Endodermal cell (in vitro differentiated cells): ENCODE data around the gene MDFIC. TPM values are rescaled to one million over a fixed set of nuclear protein-coding genes. Genes with fewer than 3 reads are reported as not detected.

Source experiments
- DNase-seq: peaks from one replicate; pipeline ENCODE4 v3.0.0-alpha.2; 2017
- H3K27ac ChIP-seq: 2 replicates; pipeline ENCODE4 v1.5.1; 2013; ENCODE audit warnings: mild to moderate bottlenecking, low read depth, low read length, moderate library complexity
- H3K27me3 ChIP-seq: 2 replicates; pipeline ENCODE4 v1.6.1; 2013; ENCODE audit warnings: mild to moderate bottlenecking, low read length, moderate library complexity; ENCODE audit not compliant: insufficient read depth, control insufficient read depth, poor library complexity, severe bottlenecking
- H3K36me3 ChIP-seq: 2 replicates; pipeline ENCODE4 v1.7.0; 2013; ENCODE audit warnings: mild to moderate bottlenecking, low read length, moderate library complexity; ENCODE audit not compliant: control insufficient read depth, insufficient read depth
- H3K4me1 ChIP-seq: one replicate; pipeline ENCODE4 v1.7.0; 2013; ENCODE audit warnings: low read length; ENCODE audit not compliant: control insufficient read depth, insufficient read depth
- H3K4me3 ChIP-seq: 2 replicates; pipeline ENCODE4 v1.5.1; 2013; ENCODE audit warnings: mild to moderate bottlenecking, low read length, moderate library complexity
- H3K9ac ChIP-seq: 2 replicates; pipeline ENCODE4 v1.6.1; 2013; ENCODE audit warnings: mild to moderate bottlenecking, low read length, moderate library complexity; ENCODE audit not compliant: poor library complexity, severe bottlenecking; ENCODE audit errors: extremely low read depth
- H3K9me3 ChIP-seq: 2 replicates; pipeline ENCODE4 v1.6.1; 2013; ENCODE audit warnings: mild to moderate bottlenecking, low read length, moderate library complexity; ENCODE audit not compliant: control insufficient read depth
- H3K27ac Mint-ChIP-seq: 2 replicates; pipeline ENCODE4 v1.8.0; 2020; ENCODE audit warnings: mixed read lengths
- H3K27me3 Mint-ChIP-seq: 2 replicates; pipeline ENCODE4 v1.8.0; 2021; ENCODE audit warnings: mild to moderate bottlenecking, mixed read lengths; ENCODE audit not compliant: insufficient read depth
- H3K36me3 Mint-ChIP-seq: 2 replicates; pipeline ENCODE4 v1.8.0; 2020; ENCODE audit warnings: low read depth, mixed read lengths
- H3K4me1 Mint-ChIP-seq: 2 replicates; pipeline ENCODE4 v1.8.0; 2020; ENCODE audit warnings: mixed read lengths
- H3K4me3 Mint-ChIP-seq: 2 replicates; pipeline ENCODE4 v1.8.0; 2020; ENCODE audit warnings: mild to moderate bottlenecking, moderate library complexity, mixed read lengths
- H3K9me3 Mint-ChIP-seq: 2 replicates; pipeline ENCODE4 v1.8.0; 2020; ENCODE audit warnings: mild to moderate bottlenecking, mixed read lengths
- WGBS, 2 experiments: methylation state at CpG; one replicate each; pipeline versions ENCODE4 v1.1.5 to v1.1.7; 2013; ENCODE audit warnings: missing lambda C conversion rate in 2 of 2, mixed read lengths in 1 of 2; ENCODE audit not compliant: insufficient coverage in 1 of 2, insufficient read length in 1 of 2; 5-methylcytosine and 5-hydroxymethylcytosine counted together
- total RNA-seq, 2 donors: library from RNA; stranded (reverse); fragmentation: NEBNext Ultra II Directional in 1 of 2; extraction: Animal tissue kit (Norgen Biotek cat#: 25700) in 1 of 2; gene quantifications; 2 replicates in 1 of 2; 3 replicates in 1 of 2; pipeline ENCODE4 v1.2.1, GENCODE V29; 2021
- TF ChIP-seq, protein P1 (sequence below): fragments of 200-600 bp; sonication (generic); conservative IDR thresholded peaks from 2 replicates; pipeline ENCODE4 v1.5.0; 2021; ENCODE audit warnings: antibody characterized with exemption, mild to moderate bottlenecking

Gene MDFIC
- total RNA-seq, 2 donors from 2014 or later: 7.4 to 15.1 TPM

DNA sequence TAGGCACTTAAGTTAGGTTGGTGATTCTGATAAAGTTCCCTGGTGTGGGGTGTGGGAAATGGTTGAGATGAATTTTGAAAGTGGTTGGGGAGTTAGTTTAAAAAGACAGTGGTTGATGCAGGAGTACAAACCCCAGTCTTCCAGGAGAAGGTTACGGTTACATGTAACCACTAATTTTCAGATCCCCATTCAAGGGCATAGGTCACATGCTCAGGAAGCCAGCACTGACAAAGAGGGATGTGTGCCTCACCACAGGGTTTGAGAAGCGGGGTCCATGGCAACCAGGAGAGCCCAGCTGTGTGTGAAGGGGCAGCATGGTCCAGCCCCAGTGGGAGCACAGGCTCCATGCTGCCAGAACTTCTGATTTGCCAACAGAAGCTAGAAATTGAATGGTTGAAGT is 144.2 kb downstream of the MDFIC start:
- no peaks in the 10 kb centered on the region for H3K27me3 Mint-ChIP-seq
- no peaks in the 10 kb centered on the region for H3K9me3 ChIP-seq
- DNase-seq: no peak
- 93% methylated on average over 2 of the region's 2 CpGs; no CpG with 5 or more reads in 1 of the 2 experiments for WGBS, 2 experiments
- H3K4me1 ChIP-seq: no peaks in the 10 kb centered on the region
- TF ChIP-seq, protein P1, sequence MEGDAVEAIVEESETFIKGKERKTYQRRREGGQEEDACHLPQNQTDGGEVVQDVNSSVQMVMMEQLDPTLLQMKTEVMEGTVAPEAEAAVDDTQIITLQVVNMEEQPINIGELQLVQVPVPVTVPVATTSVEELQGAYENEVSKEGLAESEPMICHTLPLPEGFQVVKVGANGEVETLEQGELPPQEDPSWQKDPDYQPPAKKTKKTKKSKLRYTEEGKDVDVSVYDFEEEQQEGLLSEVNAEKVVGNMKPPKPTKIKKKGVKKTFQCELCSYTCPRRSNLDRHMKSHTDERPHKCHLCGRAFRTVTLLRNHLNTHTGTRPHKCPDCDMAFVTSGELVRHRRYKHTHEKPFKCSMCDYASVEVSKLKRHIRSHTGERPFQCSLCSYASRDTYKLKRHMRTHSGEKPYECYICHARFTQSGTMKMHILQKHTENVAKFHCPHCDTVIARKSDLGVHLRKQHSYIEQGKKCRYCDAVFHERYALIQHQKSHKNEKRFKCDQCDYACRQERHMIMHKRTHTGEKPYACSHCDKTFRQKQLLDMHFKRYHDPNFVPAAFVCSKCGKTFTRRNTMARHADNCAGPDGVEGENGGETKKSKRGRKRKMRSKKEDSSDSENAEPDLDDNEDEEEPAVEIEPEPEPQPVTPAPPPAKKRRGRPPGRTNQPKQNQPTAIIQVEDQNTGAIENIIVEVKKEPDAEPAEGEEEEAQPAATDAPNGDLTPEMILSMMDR: no peak
- no peak overlapping the region for H3K27ac Mint-ChIP-seq
- no peak overlapping the region for H3K27ac ChIP-seq
- no peak overlapping the region for H3K4me3 Mint-ChIP-seq
- H3K36me3 Mint-ChIP-seq: no peaks in the 10 kb centered on the region
- H3K4me3 ChIP-seq: no peak overlapping the region
- no peaks in the 10 kb centered on the region for H3K9me3 Mint-ChIP-seq
- no peaks in the 10 kb centered on the region for H3K27me3 ChIP-seq
- H3K9ac ChIP-seq: no peak overlapping the region
- H3K4me1 Mint-ChIP-seq: peaks cover 6% of the 10 kb centered on the region
- H3K36me3 ChIP-seq: no peaks in the 10 kb centered on the region

DNA sequence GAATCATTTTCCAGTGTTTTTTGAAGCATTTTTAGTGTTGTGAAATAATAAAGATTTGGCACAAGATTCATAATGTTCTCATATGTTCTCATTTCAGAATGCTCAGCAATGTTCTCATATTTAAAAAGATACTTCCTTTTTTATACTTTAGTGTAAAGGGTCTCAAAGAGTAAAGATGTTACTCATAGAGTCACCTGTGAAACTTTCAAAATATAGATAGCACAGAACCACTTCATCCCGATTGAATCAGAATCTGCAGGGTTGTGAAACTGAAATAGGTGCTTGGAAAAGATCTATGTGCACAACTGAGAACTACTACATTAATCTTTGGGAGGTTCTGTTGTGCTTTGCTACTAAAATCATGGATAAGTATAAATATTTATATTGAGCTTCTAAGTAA is 144.7 kb downstream of the MDFIC start:
- 92% methylated on average over 1 of the region's 1 CpG; no CpG with 5 or more reads in 1 of the 2 experiments for WGBS, 2 experiments

DNA sequence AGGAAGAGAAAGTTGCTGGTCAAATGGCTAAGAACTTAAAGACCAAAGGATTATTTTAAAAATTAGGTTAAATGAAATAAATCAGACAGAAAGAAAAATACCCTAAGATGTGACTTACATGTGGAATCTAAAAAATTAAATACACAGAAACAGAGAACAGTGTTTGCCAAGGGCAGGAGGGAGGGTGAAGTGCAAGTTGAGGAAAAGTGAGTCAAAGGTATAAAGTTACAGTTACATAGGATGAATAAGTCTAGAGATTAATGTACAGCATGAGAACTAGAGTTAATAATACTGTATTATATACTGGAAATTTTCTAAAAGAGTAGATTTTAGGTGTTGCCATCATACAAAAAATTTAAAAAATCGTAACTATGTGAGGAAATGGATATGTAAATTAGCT is 146.3 kb downstream of the MDFIC start:
- Mint-ChIP-seq H3K27me3 (no peaks in the 10 kb centered on the region), H3K4me1 (peaks cover 6% of the 10 kb centered on the region), H3K9me3 (no peaks in the 10 kb centered on the region), H3K27ac (no peak overlapping the region), H3K36me3 (no peaks in the 10 kb centered on the region), H3K4me3 (no peak overlapping the region)
- H3K9ac ChIP-seq: no peak overlapping the region
- DNase-seq: no peak
- H3K36me3 ChIP-seq: no peaks in the 10 kb centered on the region
- H3K4me3 ChIP-seq: no peak overlapping the region
- H3K27me3 ChIP-seq: no peaks in the 10 kb centered on the region
- H3K4me1 ChIP-seq: no peaks in the 10 kb centered on the region
- no peak overlapping the region for H3K27ac ChIP-seq
- TF ChIP-seq, protein P1: no peak
- no peaks in the 10 kb centered on the region for H3K9me3 ChIP-seq
- WGBS, 2 experiments: 100% methylated on average over 1 of the region's 1 CpG; no CpG with 5 or more reads in 1 of the 2 experiments

More for the DNA sequence above, 144.7 kb downstream of the MDFIC start:
- H3K4me3 ChIP-seq: no peak overlapping the region
- H3K4me1 ChIP-seq: no peaks in the 10 kb centered on the region
- H3K27me3 Mint-ChIP-seq: no peaks in the 10 kb centered on the region
- no peaks in the 10 kb centered on the region for H3K9me3 ChIP-seq
- no peak overlapping the region for H3K9ac ChIP-seq
- no peak for DNase-seq
- H3K36me3 ChIP-seq: no peaks in the 10 kb centered on the region
- no peaks in the 10 kb centered on the region for H3K27me3 ChIP-seq
- H3K36me3 Mint-ChIP-seq: no peaks in the 10 kb centered on the region
- no peak overlapping the region for H3K27ac ChIP-seq
- no peaks in the 10 kb centered on the region for H3K9me3 Mint-ChIP-seq
- TF ChIP-seq, protein P1: no peak
- H3K4me3 Mint-ChIP-seq: no peak overlapping the region
- peaks cover 6% of the 10 kb centered on the region for H3K4me1 Mint-ChIP-seq
- H3K27ac Mint-ChIP-seq: no peak overlapping the region
